HepG2 (cell line): ENCODE data around the gene C14orf119. TPM values are rescaled to one million over a fixed set of nuclear protein-coding genes. Genes with fewer than 3 reads are reported as not detected.
A peak's percentile ranks its signal among the peaks of the same experiment; 100 is the strongest.

ENCODE experiments used
- DNMT1 ChIP-seq: sonication (generic); formaldehyde crosslinking; IDR thresholded peaks from 2 replicates; pipeline ENCODE4 v1.5.1; 2020; ENCODE audit warnings: mild to moderate bottlenecking, missing genetic modification reagents
- FIP1L1 ChIP-seq: fragments of 200-400 bp; formaldehyde crosslinking; IDR thresholded peaks from 2 replicates; pipeline ENCODE4 v1.6.1; 2018; ENCODE audit warnings: low read depth, mild to moderate bottlenecking, low read length, moderate library complexity, borderline replicate concordance; ENCODE audit not compliant: insufficient read depth
- HDAC2 ChIP-seq: sonication (generic); formaldehyde crosslinking; IDR thresholded peaks from 2 replicates; pipeline ENCODE4 v1.4.0; 2020; ENCODE audit warnings: missing genetic modification reagents
- ISL2 ChIP-seq: sonication (generic); formaldehyde crosslinking; IDR thresholded peaks from 2 replicates; pipeline ENCODE4 v1.5.0; 2020; ENCODE audit warnings: missing genetic modification reagents
- NFRKB ChIP-seq: fragments of 450-650 bp; IDR thresholded peaks from 2 replicates; pipeline ENCODE4 v1.6.1; 2017
- PHF20 ChIP-seq: sonication (generic); formaldehyde crosslinking; IDR thresholded peaks from 2 replicates; pipeline ENCODE4 v1.5.0; 2020; ENCODE audit warnings: mild to moderate bottlenecking, missing genetic modification reagents
- PRMT3 ChIP-seq: sonication (generic); formaldehyde crosslinking; IDR thresholded peaks from 2 replicates; pipeline ENCODE4 v1.8.1; 2022; ENCODE audit warnings: low read depth, mild to moderate bottlenecking, moderate library complexity, missing genetic modification reagents, borderline replicate concordance
- PRPF4 ChIP-seq: fragments of 200-400 bp; formaldehyde crosslinking; IDR thresholded peaks from 2 replicates; pipeline ENCODE4 v1.6.1; 2016; ENCODE audit warnings: low read length, low read depth; ENCODE audit not compliant: poor library complexity, severe bottlenecking
- SNRNP70 ChIP-seq: fragments of 200-400 bp; formaldehyde crosslinking; IDR thresholded peaks from 2 replicates; pipeline ENCODE4 v1.6.1; 2017; ENCODE audit warnings: mild to moderate bottlenecking, low read depth, low read length, moderate library complexity
- SUZ12 ChIP-seq: fragments of 150-350 bp; IDR thresholded peaks from 2 replicates; pipeline ENCODE4 v1.6.1; 2014; ENCODE audit warnings: low read depth, low read length
- TCF7 ChIP-seq: sonication (generic); IDR thresholded peaks from 2 replicates; pipeline ENCODE4 v1.6.1; 2016; ENCODE audit warnings: antibody characterized with exemption, low read depth
- ZBTB38 ChIP-seq: sonication (generic); formaldehyde crosslinking; IDR thresholded peaks from 2 replicates; pipeline ENCODE4 v1.5.1; 2020; ENCODE audit warnings: mild to moderate bottlenecking, missing genetic modification reagents
- ZFYVE20 ChIP-seq: sonication (generic); formaldehyde crosslinking; IDR thresholded peaks from 2 replicates; pipeline ENCODE4 v1.8.0; 2023; ENCODE audit warnings: low read depth, mild to moderate bottlenecking, moderate library complexity, missing genetic modification reagents, borderline replicate concordance
- ZNF12 ChIP-seq: sonication (generic); formaldehyde crosslinking; IDR thresholded peaks from 2 replicates; pipeline ENCODE4 v1.5.0; 2020; ENCODE audit warnings: missing genetic modification reagents
- ZNF136 ChIP-seq: sonication (generic); formaldehyde crosslinking; IDR thresholded peaks from 2 replicates; pipeline ENCODE4 v1.8.1; 2022; ENCODE audit warnings: low read depth, mild to moderate bottlenecking, moderate library complexity, missing genetic modification reagents
- ZNF205 ChIP-seq: IDR thresholded peaks from 2 replicates; pipeline ENCODE4 v1.6.1; 2018; ENCODE audit warnings: missing biosample characterization, missing genetic modification reagents
- ZNF792 ChIP-seq: IDR thresholded peaks from 2 replicates; pipeline ENCODE4 v1.6.1; 2016
- polyA plus RNA-seq, 8 experiments: library from polyadenylated mRNA; depleted of rRNA in 3 of 8; stranded (reverse) in 7 of 8; unstranded in 1 of 8; fragments of >200 nt; fragmentation: Illumina TruSeq in 4 of 8; extraction: Trizol in 4 of 8; gene quantifications; 2 replicates each; pipeline versions ENCODE4 v1.2.1 to v1.2.3, GENCODE V29; 2011 to 2016; ENCODE audit warnings: low read depth in 4 of 8, missing spikeins in 1 of 8, mixed read lengths in 1 of 8; ENCODE audit not compliant: insufficient read depth in 1 of 8
- total RNA-seq, 5 experiments: library from RNA; depleted of rRNA; stranded (reverse); fragments of >200 nt; fragmentation: Illumina TruSeq; extraction: Trizol; gene quantifications; 2 replicates each; pipeline ENCODE4 v1.2.3, GENCODE V29; 2016; ENCODE audit warnings: low read depth in 1 of 5
- TF ChIP-seq, protein P1 (sequence below): sonication (generic); formaldehyde crosslinking; conservative IDR thresholded peaks from 2 replicates; pipeline ENCODE4 v1.4.0; 2020; ENCODE audit warnings: missing genetic modification reagents
- TF ChIP-seq, protein P2 (sequence below): fragments of 450-650 bp; IDR thresholded peaks from 2 replicates; pipeline ENCODE4 v1.6.1; 2017; ENCODE audit warnings: mild to moderate bottlenecking
- TF ChIP-seq, protein P3 (sequence below): sonication (generic); formaldehyde crosslinking; IDR thresholded peaks from 2 replicates; pipeline ENCODE4 v1.4.0; 2020; ENCODE audit warnings: mild to moderate bottlenecking, missing genetic modification reagents
- TF ChIP-seq, protein P4 (sequence below): sonication (generic); formaldehyde crosslinking; IDR thresholded peaks from 2 replicates; pipeline ENCODE4 v1.4.0; 2020; ENCODE audit warnings: missing genetic modification reagents; ENCODE audit errors: not compliant biosample characterization

The C14orf119 gene
- total and polyA plus RNA-seq, 2 of the 13 experiments (the other 11 are each of a cell fraction or from before 2014, with no cell fraction given) = 117 to 206 TPM

DNA sequence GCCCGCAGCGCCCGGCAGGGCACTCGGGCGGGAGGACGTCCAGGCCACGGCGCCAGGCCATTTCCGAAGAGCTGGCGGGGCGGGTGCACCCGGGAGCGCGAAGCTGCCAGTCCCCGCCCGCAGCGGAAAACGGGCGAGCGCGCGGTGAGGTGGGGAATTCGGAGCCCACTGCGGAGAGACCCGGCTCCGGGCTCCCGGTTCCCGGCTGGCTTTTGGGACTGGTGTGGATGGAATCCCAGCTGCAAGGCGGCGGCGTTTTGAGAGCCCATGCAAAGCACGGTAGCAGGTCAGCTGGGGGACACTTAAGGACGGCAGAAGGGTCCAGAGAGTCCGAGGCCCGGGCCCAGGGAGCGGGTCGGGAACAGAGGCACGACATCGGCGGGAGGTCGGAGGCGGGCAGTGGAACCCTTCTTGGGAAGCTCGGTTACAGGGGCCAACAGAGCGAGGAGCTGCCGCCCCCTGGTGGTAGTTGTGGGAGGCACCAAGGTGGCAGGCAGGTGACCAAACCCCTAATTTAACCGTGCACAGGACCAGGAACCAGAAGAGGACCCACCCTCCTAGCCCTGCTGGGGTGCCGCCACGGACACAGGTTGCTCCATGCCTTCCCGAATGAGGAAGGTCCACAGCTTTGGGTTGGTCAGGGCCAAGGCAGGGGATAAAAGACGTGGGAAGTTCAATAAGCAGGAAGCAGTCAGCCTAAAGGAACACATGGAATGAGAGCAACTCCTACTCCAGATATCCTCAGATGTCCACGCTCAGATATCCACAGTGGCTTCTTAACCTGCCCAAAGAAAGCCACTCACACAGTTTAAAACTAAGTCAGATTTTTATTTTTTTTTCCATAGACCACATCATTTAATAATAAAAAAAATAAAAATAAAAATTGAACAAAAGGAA is 37.3 kb upstream of the C14orf119 start (continued):
- TF ChIP-seq, protein P1, sequence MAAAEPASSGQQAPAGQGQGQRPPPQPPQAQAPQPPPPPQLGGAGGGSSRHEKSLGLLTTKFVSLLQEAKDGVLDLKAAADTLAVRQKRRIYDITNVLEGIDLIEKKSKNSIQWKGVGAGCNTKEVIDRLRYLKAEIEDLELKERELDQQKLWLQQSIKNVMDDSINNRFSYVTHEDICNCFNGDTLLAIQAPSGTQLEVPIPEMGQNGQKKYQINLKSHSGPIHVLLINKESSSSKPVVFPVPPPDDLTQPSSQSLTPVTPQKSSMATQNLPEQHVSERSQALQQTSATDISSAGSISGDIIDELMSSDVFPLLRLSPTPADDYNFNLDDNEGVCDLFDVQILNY (CRISPR knock-in tag) = peak; percentile 79
- TF ChIP-seq, protein P2, sequence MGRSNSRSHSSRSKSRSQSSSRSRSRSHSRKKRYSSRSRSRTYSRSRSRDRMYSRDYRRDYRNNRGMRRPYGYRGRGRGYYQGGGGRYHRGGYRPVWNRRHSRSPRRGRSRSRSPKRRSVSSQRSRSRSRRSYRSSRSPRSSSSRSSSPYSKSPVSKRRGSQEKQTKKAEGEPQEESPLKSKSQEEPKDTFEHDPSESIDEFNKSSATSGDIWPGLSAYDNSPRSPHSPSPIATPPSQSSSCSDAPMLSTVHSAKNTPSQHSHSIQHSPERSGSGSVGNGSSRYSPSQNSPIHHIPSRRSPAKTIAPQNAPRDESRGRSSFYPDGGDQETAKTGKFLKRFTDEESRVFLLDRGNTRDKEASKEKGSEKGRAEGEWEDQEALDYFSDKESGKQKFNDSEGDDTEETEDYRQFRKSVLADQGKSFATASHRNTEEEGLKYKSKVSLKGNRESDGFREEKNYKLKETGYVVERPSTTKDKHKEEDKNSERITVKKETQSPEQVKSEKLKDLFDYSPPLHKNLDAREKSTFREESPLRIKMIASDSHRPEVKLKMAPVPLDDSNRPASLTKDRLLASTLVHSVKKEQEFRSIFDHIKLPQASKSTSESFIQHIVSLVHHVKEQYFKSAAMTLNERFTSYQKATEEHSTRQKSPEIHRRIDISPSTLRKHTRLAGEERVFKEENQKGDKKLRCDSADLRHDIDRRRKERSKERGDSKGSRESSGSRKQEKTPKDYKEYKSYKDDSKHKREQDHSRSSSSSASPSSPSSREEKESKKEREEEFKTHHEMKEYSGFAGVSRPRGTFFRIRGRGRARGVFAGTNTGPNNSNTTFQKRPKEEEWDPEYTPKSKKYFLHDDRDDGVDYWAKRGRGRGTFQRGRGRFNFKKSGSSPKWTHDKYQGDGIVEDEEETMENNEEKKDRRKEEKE = no peak
- TF ChIP-seq ZNF205 (peak; percentile 83), PRMT3 (CRISPR knock-in tag) (no peak; the same call in 1 of the 2 replicates), FIP1L1 (peak; percentile 99), ZBTB38 (peak; percentile 88), NFRKB (no peak), DNMT1 (CRISPR knock-in tag) (peak; percentile 92), PRPF4 (peak; percentile 26), PHF20 (CRISPR knock-in tag) (no peak), ZFYVE20 (CRISPR knock-in tag) (no peak), ZNF136 (CRISPR knock-in tag) (0 out of 2 replicates have a peak, but pooled peaks have one; percentile 21), HDAC2 (CRISPR knock-in tag) (peak; percentile 72; the same call in 1 of the 2 replicates), ZNF792 (CRISPR knock-in tag) (peak; percentile 92), ZNF12 (CRISPR knock-in tag) (no peak), SUZ12 (peak; percentile 27; the same call in 1 of the 2 replicates), SNRNP70 (no peak), TCF7 (no peak), ISL2 (CRISPR knock-in tag) (peak; percentile 67)
- TF ChIP-seq, protein P3, sequence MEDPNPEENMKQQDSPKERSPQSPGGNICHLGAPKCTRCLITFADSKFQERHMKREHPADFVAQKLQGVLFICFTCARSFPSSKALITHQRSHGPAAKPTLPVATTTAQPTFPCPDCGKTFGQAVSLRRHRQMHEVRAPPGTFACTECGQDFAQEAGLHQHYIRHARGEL (CRISPR knock-in tag) = peak; percentile 83
- TF ChIP-seq, protein P4, sequence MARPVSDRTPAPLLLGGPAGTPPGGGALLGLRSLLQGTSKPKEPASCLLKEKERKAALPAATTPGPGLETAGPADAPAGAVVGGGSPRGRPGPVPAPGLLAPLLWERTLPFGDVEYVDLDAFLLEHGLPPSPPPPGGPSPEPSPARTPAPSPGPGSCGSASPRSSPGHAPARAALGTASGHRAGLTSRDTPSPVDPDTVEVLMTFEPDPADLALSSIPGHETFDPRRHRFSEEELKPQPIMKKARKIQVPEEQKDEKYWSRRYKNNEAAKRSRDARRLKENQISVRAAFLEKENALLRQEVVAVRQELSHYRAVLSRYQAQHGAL (CRISPR knock-in tag) = no peak
